Cardiac fibroblast (primary cell): ENCODE results near the gene ZNF502.

Experiments used
- DNase-seq, 2 donors: peaks; one replicate each; pipeline versions ENCODE4 v3.0.0 to v3.0.0-alpha.2; 2010; ENCODE audit warnings: low read depth in 2 of 2
- H3K4me3 ChIP-seq, 2 donors: replicated peaks in 1 of 2; 1 replicate in 1 of 2; 2 replicates in 1 of 2; pipeline ENCODE4 v1.5.1; 2011; ENCODE audit warnings: low read depth in 2 of 2, low read length in 2 of 2, mild to moderate bottlenecking in 2 of 2, moderate library complexity in 1 of 2
- CTCF ChIP-seq: IDR thresholded peaks from one replicate; pipeline ENCODE4 v1.5.1; 2011; ENCODE audit warnings: low read depth, mild to moderate bottlenecking, low read length, inconsistent platforms

The ZNF502 gene

GRCh38 chr3:44729384-44729910, 17.0 kb downstream of the ZNF502 start, which contains the start of gene ZNF501:
ZNF501 (plus strand) TSS chr3:44729635; CDS start chr3:44734422, 4,787 bp downstream.
- peak within 1 kb of the TSS; percentile 78 to 79 for H3K4me3 ChIP-seq
- peak; percentile 95 for DNase-seq
- no peak for TF ChIP-seq CTCF

GRCh38 chr3:44734646-44735168, 22.2 kb downstream of the ZNF502 start:
- no peak for TF ChIP-seq CTCF
- DNase-seq: peak in 1 of 2 donors; percentile 13
- no peak overlapping the region for H3K4me3 ChIP-seq

GRCh38 chr3:44761101-44761423, 48.6 kb downstream of the ZNF502 start:
- TF ChIP-seq CTCF: no peak
- peak in 1 of 2 donors; percentile 1 for DNase-seq
- peak overlapping the region; percentile 87 to 88 for H3K4me3 ChIP-seq

GRCh38 chr3:44761424-44762169, 49.1 kb downstream of the ZNF502 start, which contains the start of the genes KIAA1143 and KIF15:
KIAA1143 (minus strand) TSS chr3:44761619; CDS start chr3:44761602, 17 bp downstream.
KIF15 (plus strand) TSS chr3:44761794; CDS start chr3:44761866, 72 bp downstream.
- H3K4me3 ChIP-seq: peak within 1 kb of the TSS; percentile 87 to 88
- no peak for TF ChIP-seq CTCF

GRCh38 chr3:44762170-44762677, 49.8 kb downstream of the ZNF502 start:
- H3K4me3 ChIP-seq: peak overlapping the region; percentile 87 to 88
- TF ChIP-seq CTCF: no peak
- peak; percentile 12 to 33 for DNase-seq

More at GRCh38 chr3:44761424-44762169, 49.1 kb downstream of the ZNF502 start, which contains the start of the genes KIAA1143 and KIF15:
- peak; percentile 96 for DNase-seq

GRCh38 chr3:44762690-44763089, 50.2 kb downstream of the ZNF502 start:
- TF ChIP-seq CTCF: no peak
- H3K4me3 ChIP-seq: peak overlapping the region; percentile 87 to 88
- peak in 1 of 2 donors; percentile 1 for DNase-seq
